Measurements from ENCODE around the gene AHCYL1.

GRCh38 chr1:110060662-110061060 lies 76.1 kb downstream of the AHCYL1 start:
- TF ChIP-seq POLR2A (IDR thresholded peaks at IDR 0.05; ENCODE audit: extremely low read depth, insufficient read length) (no peak), MYC (IDR thresholded peaks at IDR 0.05; ENCODE audit: low read depth, low read length) (no peak), CTCF (IDR thresholded peaks at IDR 0.05; ENCODE audit: low read depth, low read length) (no peak)
